ENCODE results near the gene GP1BB.

GRCh38 chr22:19755722-19756287 is 32.5 kb downstream of the GP1BB start:
- no peak for TF ChIP-seq CTCF (IDR thresholded peaks at IDR 0.05)
- no peak for TF ChIP-seq POLR2AphosphoS5 (IDR thresholded peaks at IDR 0.05; ENCODE audit: low read depth, low read length)
